ENCODE data around the gene DENND5B.
A peak's percentile ranks its signal among the peaks of the same experiment; 100 is the strongest.

- TF ChIP-seq CTCF (IDR thresholded peaks at IDR 0.05): peak in 1 of 6 experiments; percentile 3
- no peak for TF ChIP-seq POLR2A (IDR thresholded peaks at IDR 0.05)
These were observed 150.8 kb downstream of the DENND5B start for GRCh38 chr12:31440134-31440533.

All from Peyer's patch (tissue), 4 donors.